Gastroesophageal sphincter (tissue), 4 donors: ENCODE data around the gene MRPL11. TPM values are rescaled to one million over a fixed set of nuclear protein-coding genes. Genes with fewer than 3 reads are reported as not detected.
"Not testable (repeated sequence)": the region's sequence is repeated elsewhere in the genome, so short reads cannot be mapped to it uniquely, and the experiment has no call there.

Source experiments
- ATAC-seq: fragments of 150-250 bp; one replicate; pipeline ENCODE4 v1.9.1; 2016; ENCODE audit warnings: mild to moderate bottlenecking, moderate library complexity
- H3K27ac ChIP-seq, 4 donors: fragments of 200-600 bp; sonication (generic) in 3 of 4; 1 replicate in 3 of 4; 2 replicates in 1 of 4; pipeline ENCODE4 v1.5.1; 2016 to 2019
- H3K27me3 ChIP-seq: fragments of 200-600 bp; sonication (generic); one replicate; pipeline ENCODE4 v1.5.1; 2019
- H3K36me3 ChIP-seq, 2 donors: fragments of 200-600 bp; sonication (generic); one replicate each; pipeline ENCODE4 v1.5.1; 2019; ENCODE audit warnings: control low read depth in 1 of 2
- H3K4me1 ChIP-seq, 3 donors: fragments of 200-600 bp; sonication (generic); 1 replicate in 2 of 3; 2 replicates in 1 of 3; pipeline ENCODE4 v1.5.1; 2016 to 2019; ENCODE audit warnings: control low read depth in 2 of 3
- H3K4me3 ChIP-seq, 2 donors: fragments of 200-600 bp; sonication (generic); one replicate each; pipeline ENCODE4 v1.5.1; 2019; ENCODE audit warnings: mild to moderate bottlenecking in 1 of 2, moderate library complexity in 1 of 2
- H3K9me3 ChIP-seq, 3 donors: fragments of 200-600 bp; sonication (generic); one replicate each; pipeline ENCODE4 v1.5.1; 2017 to 2019; ENCODE audit warnings: control low read depth in 2 of 3
- CTCF ChIP-seq, 4 experiments: fragments of 200-600 bp in 2 of 4; fragments of 450-650 bp in 2 of 4; sonication (generic) in 1 of 4; IDR thresholded peaks; one replicate each; pipeline ENCODE4 v1.5.1; 2017 to 2019; ENCODE audit warnings: antibody characterized with exemption in 4 of 4, mild to moderate bottlenecking in 2 of 4, moderate library complexity in 2 of 4
- EP300 ChIP-seq: sonication (generic); formaldehyde crosslinking; IDR thresholded peaks from one replicate; pipeline ENCODE4 v1.6.1; 2017; ENCODE audit warnings: antibody characterized with exemption, mild to moderate bottlenecking
- POLR2A ChIP-seq, 2 donors: fragments of 450-650 bp; IDR thresholded peaks; one replicate each; pipeline ENCODE4 v1.6.1; 2017; ENCODE audit warnings: antibody characterized with exemption in 2 of 2, mild to moderate bottlenecking in 2 of 2, moderate library complexity in 1 of 2
- POLR2AphosphoS5 ChIP-seq: sonication (generic); formaldehyde crosslinking; IDR thresholded peaks from one replicate; pipeline ENCODE4 v1.6.1; 2017; ENCODE audit warnings: antibody characterized with exemption
- WGBS, 2 donors: methylation state at CpG; one replicate each; pipeline ENCODE4 v1.1.5; 2018; ENCODE audit warnings: low coverage in 1 of 2; 5-methylcytosine and 5-hydroxymethylcytosine counted together
- total RNA-seq, 4 donors: library from RNA; depleted of rRNA; stranded (reverse); fragments of >200 nt; gene quantifications; one replicate each; pipeline ENCODE4 v1.1.0, GENCODE V29; 2016

MRPL11 gene
- total RNA-seq, 4 donors from 2014 or later, result 36.3 to 48.1 (median 45.6) TPM

DNA sequence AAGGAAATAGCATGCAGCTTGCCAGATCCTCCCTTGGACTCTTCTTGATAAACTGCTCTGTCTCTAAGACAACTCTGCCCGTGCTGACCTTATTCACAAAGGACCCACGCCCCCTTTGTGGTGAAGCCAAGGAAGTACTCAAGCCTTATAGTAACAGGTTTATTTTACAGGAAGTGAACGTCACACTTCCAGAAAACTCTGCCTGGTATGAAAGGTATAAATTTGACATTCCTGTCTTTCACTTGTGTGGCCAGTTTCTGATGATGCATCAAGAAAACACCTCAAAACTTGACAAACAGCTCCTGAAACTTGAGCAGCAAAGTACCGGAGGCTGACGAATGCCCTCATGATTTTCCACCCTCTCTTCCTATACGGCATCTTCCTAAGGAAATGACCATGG is 15.6 kb upstream of the MRPL11 start:
- TF ChIP-seq POLR2A (IDR thresholded peaks at IDR 0.05) (no peak), EP300 (no peak), POLR2AphosphoS5 (no peak)
- Histone ChIP-seq H3K36me3 (no peaks in the 10 kb centered on the region), H3K27ac (no peak overlapping the region), H3K9me3 (no peaks in the 10 kb centered on the region), H3K4me1 (no peaks in the 10 kb centered on the region), H3K27me3 (no peaks in the 10 kb centered on the region), H3K4me3 (no peak overlapping the region)
- 33 to 38% methylated on average over 6 of the region's 6 CpGs for WGBS, 2 donors
- no peak for ATAC-seq

DNA sequence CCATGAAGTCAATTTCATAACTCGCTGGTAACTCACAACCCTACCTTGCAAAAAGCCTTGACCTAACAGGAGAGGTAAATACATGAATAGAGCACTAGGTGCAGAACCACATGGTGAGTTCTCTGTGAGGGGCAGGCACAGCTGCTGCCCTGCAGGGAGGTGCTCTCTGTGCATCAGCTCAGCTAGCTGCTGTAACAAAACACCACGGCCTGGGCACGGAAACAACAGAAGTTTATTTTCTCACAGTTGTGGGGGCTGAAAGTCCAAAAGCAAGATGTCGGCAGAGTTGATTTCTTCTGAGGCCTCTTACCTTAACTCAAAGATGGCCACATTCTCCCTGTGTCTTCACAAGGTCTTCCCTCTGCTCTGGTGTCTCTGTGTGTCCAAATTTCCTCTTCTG is 13.0 kb upstream of the MRPL11 start:
- Histone ChIP-seq H3K4me3 (no peak overlapping the region), H3K27ac (no peak overlapping the region), H3K9me3 (no peaks in the 10 kb centered on the region), H3K36me3 (no peaks in the 10 kb centered on the region), H3K4me1 (no peaks in the 10 kb centered on the region), H3K27me3 (no peaks in the 10 kb centered on the region)
- WGBS, 2 donors, result 80 to 89% methylated on average over 1 to 3 of the region's 4 CpGs
- ATAC-seq, result no peak
- no peak for TF ChIP-seq POLR2A (IDR thresholded peaks at IDR 0.05)
- no peak for TF ChIP-seq POLR2AphosphoS5
- TF ChIP-seq EP300, result no peak
- no peak for TF ChIP-seq CTCF (IDR thresholded peaks at IDR 0.05)

DNA sequence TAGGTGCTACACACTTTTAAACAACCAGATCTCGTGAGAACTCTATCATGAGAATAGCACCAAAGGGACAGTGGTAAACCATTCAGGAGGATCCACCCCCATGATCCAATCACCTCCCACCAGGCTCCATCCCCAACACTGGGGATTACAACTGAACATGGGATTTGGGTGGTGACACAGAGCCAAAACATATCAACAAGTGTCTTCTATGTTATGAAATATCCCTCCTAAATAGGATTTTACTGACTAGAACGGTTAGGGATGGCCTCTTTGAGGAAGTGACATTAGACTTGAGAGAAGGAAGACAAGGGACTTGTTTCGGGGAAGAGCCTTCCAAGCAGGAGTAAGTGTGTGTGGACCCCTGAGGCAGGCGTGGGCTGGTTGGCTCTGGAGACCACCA is 11.9 kb upstream of the MRPL11 start:
- H3K27me3 ChIP-seq, result no peaks in the 10 kb centered on the region
- WGBS, 2 donors, result 56 to 62% methylated on average over 3 to 4 of the region's 4 CpGs
- TF ChIP-seq CTCF (IDR thresholded peaks at IDR 0.05) (no peak), EP300 (no peak), POLR2A (IDR thresholded peaks at IDR 0.05) (no peak), POLR2AphosphoS5 (no peak)
- H3K36me3 ChIP-seq, result no peaks in the 10 kb centered on the region
- no peak for ATAC-seq
- H3K4me3 ChIP-seq, result no peak overlapping the region
- no peak overlapping the region for H3K27ac ChIP-seq
- no peaks in the 10 kb centered on the region for H3K9me3 ChIP-seq
- no peaks in the 10 kb centered on the region for H3K4me1 ChIP-seq

DNA sequence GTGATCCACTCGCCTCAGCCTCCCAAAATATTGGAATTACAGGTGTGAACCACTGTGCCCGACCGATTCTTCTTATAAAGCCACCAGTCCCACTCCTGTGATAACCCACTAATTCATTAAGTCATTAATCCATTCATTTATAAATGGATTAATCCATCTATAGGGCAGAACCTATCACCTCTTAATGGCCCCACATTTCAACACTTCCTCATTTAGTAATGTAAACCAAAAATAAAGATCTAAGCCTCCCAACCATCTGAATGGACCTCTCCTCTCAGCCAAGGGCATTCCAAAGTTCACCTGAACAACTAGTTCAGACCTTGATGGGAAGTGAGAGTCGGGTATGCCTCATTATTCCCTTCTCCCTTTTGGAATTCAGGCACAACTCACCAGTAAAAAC is 9.9 kb upstream of the MRPL11 start:
- no peak overlapping the region for H3K4me3 ChIP-seq
- TF ChIP-seq POLR2A (IDR thresholded peaks at IDR 0.05) (no peak), POLR2AphosphoS5 (no peak), CTCF (IDR thresholded peaks at IDR 0.05) (no peak), EP300 (no peak)
- no peak overlapping the region for H3K27ac ChIP-seq
- no peaks in the 10 kb centered on the region for H3K27me3 ChIP-seq
- no peaks in the 10 kb centered on the region for H3K4me1 ChIP-seq
- no peak for ATAC-seq
- 72 to 74% methylated on average over 4 of the region's 4 CpGs for WGBS, 2 donors
- no peaks in the 10 kb centered on the region for H3K36me3 ChIP-seq
- peaks cover 0 to 3% (median 0%) of the 10 kb centered on the region in 3 donors for H3K9me3 ChIP-seq

- H3K27me3 ChIP-seq, result no peaks in the 10 kb centered on the region
- H3K4me1 ChIP-seq, result no peaks in the 10 kb centered on the region
- TF ChIP-seq EP300 (no peak), CTCF (IDR thresholded peaks at IDR 0.05) (no peak), POLR2A (IDR thresholded peaks at IDR 0.05) (no peak), POLR2AphosphoS5 (no peak)
- peaks cover 0 to 8% (median 0%) of the 10 kb centered on the region in 3 donors for H3K9me3 ChIP-seq
- H3K27ac ChIP-seq, result no peak overlapping the region
- H3K36me3 ChIP-seq, result no peaks in the 10 kb centered on the region
- no peak overlapping the region for H3K4me3 ChIP-seq
- ATAC-seq, result no peak
Measured at GRCh38 chr11:66447012-66447411, 8.4 kb upstream of the MRPL11 start.

DNA sequence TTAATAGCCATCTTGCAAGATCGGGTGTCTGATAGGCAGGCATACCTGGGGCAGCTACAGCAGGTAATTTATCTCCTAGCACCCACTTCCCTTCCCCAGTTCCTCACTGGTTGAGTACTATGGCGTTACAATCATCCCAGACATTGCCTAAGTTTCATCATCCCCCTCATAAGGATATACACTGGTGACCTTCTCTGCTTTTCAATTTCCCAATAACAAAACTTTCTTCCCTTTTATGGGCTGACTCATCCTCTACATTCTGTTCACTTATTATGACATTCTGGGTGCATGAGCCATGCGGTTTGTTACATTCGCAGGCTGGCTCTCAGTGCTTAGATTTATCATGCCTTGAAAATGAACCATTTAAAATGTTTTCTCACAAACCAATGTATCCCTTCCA is 5.0 kb upstream of the MRPL11 start:
- ATAC-seq, result no peak
- WGBS, 2 donors, result 83 to 90% methylated on average over 4 of the region's 4 CpGs
- Histone ChIP-seq H3K27ac (no peak overlapping the region), H3K9me3 (peaks cover 0 to 8% (median 0%) of the 10 kb centered on the region in 3 donors), H3K36me3 (no peaks in the 10 kb centered on the region), H3K4me3 (no peak overlapping the region), H3K27me3 (no peaks in the 10 kb centered on the region), H3K4me1 (no peaks in the 10 kb centered on the region)
- TF ChIP-seq POLR2AphosphoS5 (no peak), EP300 (no peak), CTCF (IDR thresholded peaks at IDR 0.05) (no peak), POLR2A (IDR thresholded peaks at IDR 0.05) (no peak)

DNA sequence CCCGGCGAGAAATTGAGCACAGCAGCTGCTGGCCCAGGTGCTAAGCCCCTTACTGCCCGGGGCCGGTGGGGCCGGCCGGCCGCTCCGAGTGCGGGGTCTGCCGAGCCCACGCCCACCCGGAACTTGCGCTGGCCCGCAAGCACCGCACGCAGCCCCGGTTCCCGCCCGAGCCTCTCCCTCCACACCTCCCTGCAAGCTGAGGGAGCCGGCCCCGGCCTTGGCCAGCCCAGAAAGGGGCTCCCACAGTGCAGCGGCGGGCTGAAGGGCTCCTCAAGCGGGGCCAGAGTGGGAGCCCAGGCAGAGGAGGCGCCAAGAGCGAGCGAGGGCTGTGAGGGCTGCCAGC is 2.3 kb upstream of the MRPL11 start:
- H3K4me3 ChIP-seq, H3K27ac ChIP-seq, H3K27me3 ChIP-seq, ATAC-seq, H3K9me3 ChIP-seq: not testable (repeated sequence)
- no CpG with 5 or more reads among the region's 27 CpGs for WGBS, 2 donors
- Histone ChIP-seq H3K36me3 (peaks cover 0 to 14% of the 10 kb centered on the region in 2 donors), H3K4me1 (peaks cover 0 to 18% (median 7%) of the 10 kb centered on the region in 3 donors)
